ENCODE measurements around the gene ZBED5.

GRCh38 chr11:10803676-10804075, 54.2 kb downstream of the ZBED5 start:
- TF ChIP-seq CTCF (IDR thresholded peaks at IDR 0.05; ENCODE audit: poor library complexity, severe bottlenecking) = no peak
- no peak for TF ChIP-seq EZH2 (IDR thresholded peaks at IDR 0.05; ENCODE audit: borderline replicate concordance, insufficient read depth, low read length, poor library complexity, severe bottlenecking)
- TF ChIP-seq RAD21 (conservative IDR thresholded peaks at IDR 0.05) = no peak
- TF ChIP-seq SMC3 (conservative IDR thresholded peaks at IDR 0.05; ENCODE audit: poor library complexity) = no peak

All from neural cell (in vitro differentiated cells).